Adrenal gland (tissue), 5 donors: ENCODE data around the gene PACRG.

Experiments
- CTCF ChIP-seq, 6 experiments: fragments of 450-650 bp in 4 of 6; fragments of 200-600 bp in 2 of 6; sonication (generic) in 1 of 6; IDR thresholded peaks; 1 replicate in 5 of 6; 2 replicates in 1 of 6; pipeline versions ENCODE4 v1.5.1 to v1.8.0; 2016 to 2021; ENCODE audit warnings: antibody characterized with exemption in 6 of 6, mild to moderate bottlenecking in 2 of 6, moderate library complexity in 1 of 6
- POLR2A ChIP-seq, 2 donors: fragments of 450-650 bp; IDR thresholded peaks; one replicate each; pipeline ENCODE4 v1.6.1; 2017; ENCODE audit warnings: antibody characterized with exemption in 2 of 2, mild to moderate bottlenecking in 2 of 2, moderate library complexity in 1 of 2
- donor health status: DM: no; HTN: no; CAD: no.

- TF ChIP-seq CTCF (IDR thresholded peaks at IDR 0.05) (no peak), POLR2A (IDR thresholded peaks at IDR 0.05) (no peak)
Observed at GRCh38 chr6:162814426-162814973, 86.7 kb downstream of the PACRG start.
